ENCODE results near the gene DUSP22.

Gene DUSP22

DNA sequence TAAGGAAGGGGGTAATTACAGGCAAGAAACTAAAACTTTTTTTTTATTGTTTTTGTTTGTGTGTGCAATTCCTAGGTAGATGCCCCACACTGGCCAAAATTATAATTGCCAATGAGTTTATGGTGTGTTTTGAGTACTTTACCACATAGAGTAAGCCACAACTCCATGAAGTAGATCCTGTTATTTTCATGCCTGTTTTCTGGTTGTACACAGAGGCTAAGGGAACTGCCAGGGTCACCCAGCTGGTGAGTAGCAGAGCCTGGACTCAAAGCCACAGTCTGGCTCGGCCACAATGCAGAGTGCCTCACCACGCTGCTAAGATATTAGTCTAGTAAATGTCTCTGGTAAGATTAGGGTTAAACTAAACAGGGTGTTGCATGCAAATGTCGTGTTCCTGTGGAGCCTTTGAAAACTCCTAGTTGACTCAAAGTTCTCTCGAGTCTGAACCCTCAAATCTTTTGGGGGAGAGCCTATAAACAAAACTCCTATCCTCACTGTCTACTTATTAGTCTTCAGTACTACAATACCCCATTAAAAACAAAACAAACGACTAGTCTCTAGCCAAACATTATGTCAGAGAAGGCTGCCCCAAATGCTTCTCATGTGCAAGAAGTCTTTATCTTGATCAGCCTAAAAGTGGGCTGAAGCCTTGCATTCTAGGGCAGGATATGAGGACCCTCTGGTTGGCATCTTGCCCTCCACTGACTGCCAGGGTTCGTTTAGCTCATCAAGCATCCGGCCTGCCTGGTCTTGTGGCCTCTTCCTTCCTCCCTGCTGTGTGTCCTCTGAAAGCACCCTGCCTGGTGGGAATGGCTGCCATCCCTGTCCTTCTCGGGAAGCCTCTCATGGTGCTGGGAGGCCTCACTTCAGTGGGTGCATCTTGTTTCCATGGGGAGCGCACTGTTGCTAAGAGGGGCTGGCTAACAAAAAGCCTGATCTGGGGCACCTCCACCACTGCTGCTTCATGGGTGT, 4.2 kb downstream of the DUSP22 start:
- in situ Hi-C loops (cut with HindIII; ENCODE audit: low sequenced_read_pairs): no loop called here

DNA sequence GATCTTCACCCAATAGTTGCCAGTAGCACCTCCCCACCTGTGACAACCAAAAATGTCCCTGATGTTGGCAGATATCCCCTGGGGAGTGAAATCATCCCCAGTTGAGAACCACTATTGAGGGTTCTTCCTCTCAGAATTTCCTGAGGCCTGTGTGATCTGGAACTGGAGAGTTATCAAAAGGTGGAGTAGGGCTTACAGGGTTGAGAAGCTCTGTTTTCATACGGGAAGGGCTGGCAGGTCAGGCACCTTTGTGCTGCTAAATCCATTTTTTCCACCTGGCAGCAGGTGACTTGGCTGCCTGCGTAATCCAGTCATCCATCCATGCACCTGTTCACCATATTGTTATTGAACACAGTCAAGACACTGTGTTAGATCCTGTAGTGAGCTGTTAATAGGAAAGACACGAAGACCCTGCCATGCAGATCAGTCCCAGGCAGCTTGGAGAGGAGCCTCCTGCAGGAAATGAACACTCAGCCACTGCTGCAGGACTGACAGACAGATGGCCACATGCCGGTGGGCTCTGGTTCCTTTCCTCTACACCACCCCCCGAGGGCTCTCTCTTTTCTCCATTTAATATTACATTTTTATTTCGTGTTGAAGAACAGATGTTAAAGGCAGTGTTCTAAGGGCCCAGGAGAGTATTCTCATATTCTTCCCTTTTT, 5.4 kb downstream of the DUSP22 start:
- in situ Hi-C loops (cut with HindIII; ENCODE audit: low sequenced_read_pairs): no loop called here

DNA sequence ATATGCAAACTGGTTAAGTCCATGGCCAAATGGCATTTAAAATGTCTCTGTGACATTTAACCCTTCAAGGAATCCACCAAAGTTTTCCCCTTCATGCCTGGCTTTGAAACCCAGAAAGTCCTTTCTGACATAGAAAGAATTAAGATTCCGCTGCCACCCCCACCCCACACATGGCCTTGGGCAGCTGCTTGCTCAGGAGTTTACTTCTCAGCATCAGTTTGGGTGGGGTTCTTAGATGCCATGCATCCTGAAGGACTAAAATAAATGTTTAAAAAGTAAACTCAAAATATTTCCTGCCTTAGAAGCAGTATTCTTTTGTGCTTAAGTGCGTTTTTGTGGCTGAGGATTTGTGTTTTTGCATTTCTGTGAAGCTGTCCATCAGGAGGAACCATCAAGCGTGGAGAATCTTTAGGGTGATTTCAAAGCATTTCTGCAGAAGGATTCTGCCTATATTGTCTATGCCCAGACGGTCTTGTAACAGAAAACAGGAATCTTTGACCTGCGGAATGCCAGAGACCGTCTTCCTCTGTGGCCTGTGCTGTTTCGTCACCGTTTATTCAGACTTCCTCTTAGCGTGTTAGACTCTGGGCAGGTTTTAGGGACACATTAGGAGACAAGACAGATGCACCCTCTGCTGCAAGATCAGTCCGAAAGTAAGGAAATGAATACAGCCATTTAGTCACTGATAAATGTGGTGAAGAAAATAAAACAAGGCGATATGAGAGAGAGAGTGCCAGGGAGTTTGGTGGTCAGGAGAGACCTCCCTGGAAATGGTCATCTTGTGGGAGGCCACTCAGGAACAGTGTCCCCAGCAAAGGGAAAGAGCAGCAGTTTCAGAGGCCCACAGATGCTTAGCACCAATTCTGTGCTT, 6.2 kb downstream of the DUSP22 start:
- in situ Hi-C loops (cut with HindIII; ENCODE audit: low sequenced_read_pairs): no loop called here

GRCh38 chr6:299104-299980, 7.1 kb downstream of the DUSP22 start:
- in situ Hi-C loops (cut with HindIII; ENCODE audit: low sequenced_read_pairs): no loop called here

DNA sequence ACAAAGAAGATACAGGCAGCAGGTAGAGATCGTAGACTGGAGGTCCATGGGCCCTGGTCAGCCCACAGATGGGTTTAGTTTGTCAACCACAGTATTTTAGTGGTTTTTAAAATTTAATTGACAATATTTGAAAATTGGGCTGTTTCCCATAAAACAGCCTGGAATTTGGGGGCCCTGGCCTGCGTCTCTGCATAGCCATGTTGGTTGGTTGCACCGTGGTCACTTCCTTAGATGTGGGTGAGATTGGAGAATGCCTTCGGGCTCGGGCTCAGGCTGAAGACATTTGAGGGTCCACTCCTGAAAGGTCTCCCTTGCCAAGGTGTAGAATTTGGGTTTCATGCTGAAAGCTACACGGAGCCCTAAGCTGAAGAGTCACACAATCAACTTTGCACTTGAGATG, 7.7 kb downstream of the DUSP22 start:
- in situ Hi-C loops (cut with HindIII; ENCODE audit: low sequenced_read_pairs): no loop called here

- in situ Hi-C loops (cut with HindIII; ENCODE audit: low sequenced_read_pairs): no loop called here
Observed at GRCh38 chr6:300494-301198, 8.4 kb downstream of the DUSP22 start.

DNA sequence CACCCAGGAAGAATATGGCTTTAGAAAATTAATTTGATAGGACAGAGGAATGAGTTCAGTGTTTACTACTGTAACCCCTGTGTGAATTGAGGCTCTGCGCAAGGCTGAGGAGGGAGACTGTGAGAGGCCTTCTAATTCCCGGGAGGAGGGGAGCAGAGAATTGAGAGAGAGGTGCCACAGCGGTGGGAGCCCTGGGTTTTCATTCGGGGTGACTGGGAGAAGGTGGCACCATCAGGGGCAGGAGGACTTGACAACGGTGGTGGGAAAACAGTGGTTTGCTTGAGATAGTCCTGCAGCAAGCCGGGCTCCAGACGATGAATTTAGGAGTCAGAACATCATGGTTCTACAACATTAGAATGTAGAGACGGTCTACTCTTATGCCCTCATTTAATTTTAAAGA, 9.2 kb downstream of the DUSP22 start:
- in situ Hi-C loops (cut with HindIII; ENCODE audit: low sequenced_read_pairs): no loop called here

- in situ Hi-C loops (cut with HindIII; ENCODE audit: low sequenced_read_pairs): no loop called here
Observed at GRCh38 chr6:301929-302705, 9.8 kb downstream of the DUSP22 start.

GRCh38 chr6:302760-303159, 10.5 kb downstream of the DUSP22 start:
- in situ Hi-C loops (cut with HindIII; ENCODE audit: low sequenced_read_pairs): no loop called here

GRCh38 chr6:303263-303662, 11.0 kb downstream of the DUSP22 start:
- in situ Hi-C loops (cut with HindIII; ENCODE audit: low sequenced_read_pairs): no loop called here

DNA sequence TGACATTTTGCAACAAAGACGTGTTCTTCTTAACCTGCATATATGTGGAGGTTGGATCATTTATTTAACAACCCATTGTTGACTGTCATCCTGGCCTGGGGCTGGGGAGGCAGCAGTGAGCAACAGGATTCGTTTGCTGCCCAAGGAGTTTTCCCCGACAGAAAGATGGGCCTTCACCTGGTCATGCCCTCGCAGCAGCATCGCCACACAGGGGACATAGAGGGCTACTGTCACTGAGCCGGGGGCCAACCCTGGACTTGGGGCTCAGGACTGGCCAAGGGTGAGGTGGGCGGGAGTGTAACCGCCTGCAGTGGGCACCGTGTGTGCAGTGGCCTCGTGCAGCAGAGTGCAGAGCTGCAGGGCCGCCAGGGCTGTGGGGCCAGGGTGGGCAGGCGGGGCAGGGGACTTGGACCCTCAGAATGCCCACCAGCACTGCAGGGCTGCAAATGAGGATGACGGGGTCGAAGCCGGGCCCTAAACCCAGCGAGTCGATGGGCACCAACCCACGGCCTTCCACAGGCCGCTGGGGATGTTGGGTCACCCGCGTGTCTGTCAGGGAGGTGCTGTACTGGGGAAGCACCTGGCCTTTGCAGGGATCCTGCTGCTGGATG, 11.8 kb downstream of the DUSP22 start:
- in situ Hi-C loops (cut with HindIII; ENCODE audit: low sequenced_read_pairs): no loop called here

- in situ Hi-C loops (cut with HindIII; ENCODE audit: low sequenced_read_pairs): loop anchor here (5.0 kb wide), 2 partner anchors 57 to 73 kb away; no protein-coding TSS in a partner anchor
Observed at GRCh38 chr6:304833-305370, 12.6 kb downstream of the DUSP22 start.

DNA sequence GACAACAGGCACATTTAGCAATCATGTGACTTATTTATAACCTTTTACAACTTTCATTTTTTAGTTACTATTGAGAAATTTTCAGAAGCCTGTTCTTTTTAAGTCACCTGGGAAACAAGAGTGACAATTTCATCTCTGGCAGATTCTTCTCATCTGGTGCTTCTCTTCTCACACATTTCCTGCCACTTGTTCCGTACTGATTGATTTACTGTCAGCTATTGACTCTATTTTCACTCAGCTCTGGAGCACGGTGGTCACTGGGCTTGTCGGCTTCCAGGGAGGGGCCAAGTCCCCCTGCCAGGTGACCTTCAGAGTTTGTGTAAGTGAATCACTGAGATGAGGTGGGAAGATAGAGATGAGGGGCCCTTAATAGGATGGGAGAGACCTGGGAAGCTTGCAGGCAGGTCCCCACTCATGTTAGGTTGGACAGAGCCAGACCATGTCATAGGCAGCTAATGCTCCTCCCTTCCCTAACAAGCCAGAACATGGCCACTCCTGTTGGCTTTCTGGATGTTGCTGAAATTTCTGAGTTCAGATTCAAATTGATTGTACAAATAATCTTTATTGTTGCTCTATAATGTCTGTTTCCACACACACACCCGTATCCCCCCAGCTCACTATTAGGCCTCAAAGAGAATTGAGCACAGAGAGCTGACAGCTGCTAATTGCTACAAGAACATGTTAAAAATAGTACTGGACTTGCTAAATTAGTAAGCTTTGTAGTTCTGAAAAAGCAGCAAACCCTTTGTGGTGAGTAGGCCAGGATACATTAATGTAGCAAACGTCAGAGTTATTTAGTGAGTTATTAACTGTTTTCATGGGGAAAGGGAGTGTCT, 13.3 kb downstream of the DUSP22 start:
- in situ Hi-C loops (cut with HindIII; ENCODE audit: low sequenced_read_pairs): loop anchor here (5.0 kb wide), 2 partner anchors 57 to 73 kb away; no protein-coding TSS in a partner anchor

GRCh38 chr6:306641-307061, 14.4 kb downstream of the DUSP22 start:
- in situ Hi-C loops (cut with HindIII; ENCODE audit: low sequenced_read_pairs): loop anchor here (5.0 kb wide), 2 partner anchors 56 to 74 kb away; no protein-coding TSS in a partner anchor

- in situ Hi-C loops (cut with HindIII; ENCODE audit: low sequenced_read_pairs): loop anchor here (5.0 kb wide), 2 partner anchors 55 to 75 kb away; no protein-coding TSS in a partner anchor
Observed at GRCh38 chr6:307065-307814, 15.0 kb downstream of the DUSP22 start.

DNA sequence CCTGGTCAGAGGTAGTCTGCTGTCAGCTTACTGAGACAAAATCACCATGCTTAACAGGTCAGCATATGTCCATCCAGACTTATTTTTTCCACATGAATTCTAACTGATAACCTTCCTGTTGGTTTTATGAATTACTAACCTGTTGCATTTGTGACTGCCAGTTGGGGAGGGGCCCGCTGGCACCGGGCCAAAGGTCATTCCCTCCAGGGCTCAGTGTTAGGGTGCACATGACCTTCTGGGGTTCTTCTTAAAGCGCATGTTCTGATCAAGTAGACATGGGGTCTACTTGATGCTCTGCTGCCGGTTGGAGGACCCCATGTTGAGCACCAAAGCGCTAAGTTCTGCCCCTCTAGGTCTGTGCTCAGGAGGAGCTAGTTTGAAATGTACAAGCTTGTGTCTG, 15.6 kb downstream of the DUSP22 start:
- in situ Hi-C loops (cut with HindIII; ENCODE audit: low sequenced_read_pairs): loop anchor here (5.0 kb wide), 2 partner anchors 54 to 76 kb away; no protein-coding TSS in a partner anchor
